NAMALWA (cell line): ENCODE measurements around the gene SSTR5.

Source experiments
- DNase-seq: peaks from one replicate; pipeline ENCODE4 v3.0.0-alpha.2; 2015; ENCODE audit warnings: low spot score

The SSTR5 gene

DNA sequence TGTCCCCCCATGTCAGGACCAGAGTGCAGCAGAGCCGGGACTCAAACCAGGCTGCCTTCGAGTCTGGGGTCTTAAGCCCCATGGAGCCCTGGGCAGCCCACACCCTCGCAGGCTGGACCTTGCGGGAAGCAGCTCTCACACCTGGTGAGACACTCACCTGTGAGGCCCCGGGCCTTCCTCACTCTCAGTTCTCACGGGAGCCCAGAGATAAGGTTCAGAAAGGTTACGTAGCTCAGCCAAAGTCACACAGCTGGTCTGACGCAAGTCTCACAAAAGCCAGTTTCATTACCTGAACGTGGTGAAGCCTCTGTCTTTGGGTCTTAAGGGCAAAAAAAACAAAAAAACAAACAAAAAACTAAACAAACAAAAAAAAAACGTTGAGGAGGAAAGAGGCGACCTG, 32.8 kb upstream of the SSTR5 start:
- no peak for DNase-seq

DNA sequence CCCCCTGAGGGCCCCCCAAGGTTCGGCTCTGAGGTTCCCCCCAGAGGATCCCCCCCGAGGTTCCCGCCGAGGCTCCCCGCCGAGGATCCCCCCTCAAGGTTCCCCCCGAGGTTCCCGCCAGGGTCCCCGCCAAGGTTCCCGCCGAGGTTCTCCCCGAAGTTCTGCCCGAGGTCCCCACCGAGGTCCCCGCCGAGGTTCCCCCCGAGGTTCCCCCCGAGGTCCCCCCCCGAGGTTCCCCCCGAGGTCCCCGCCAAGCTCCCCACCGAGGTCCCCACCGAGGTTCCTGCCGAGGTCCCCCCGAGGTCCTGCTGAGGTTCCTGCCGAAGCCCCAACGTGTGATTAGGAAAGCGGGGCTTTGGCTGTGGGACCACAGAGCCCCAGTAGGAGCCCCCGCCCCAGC, 32.2 kb upstream of the SSTR5 start:
- no peak for DNase-seq

DNA sequence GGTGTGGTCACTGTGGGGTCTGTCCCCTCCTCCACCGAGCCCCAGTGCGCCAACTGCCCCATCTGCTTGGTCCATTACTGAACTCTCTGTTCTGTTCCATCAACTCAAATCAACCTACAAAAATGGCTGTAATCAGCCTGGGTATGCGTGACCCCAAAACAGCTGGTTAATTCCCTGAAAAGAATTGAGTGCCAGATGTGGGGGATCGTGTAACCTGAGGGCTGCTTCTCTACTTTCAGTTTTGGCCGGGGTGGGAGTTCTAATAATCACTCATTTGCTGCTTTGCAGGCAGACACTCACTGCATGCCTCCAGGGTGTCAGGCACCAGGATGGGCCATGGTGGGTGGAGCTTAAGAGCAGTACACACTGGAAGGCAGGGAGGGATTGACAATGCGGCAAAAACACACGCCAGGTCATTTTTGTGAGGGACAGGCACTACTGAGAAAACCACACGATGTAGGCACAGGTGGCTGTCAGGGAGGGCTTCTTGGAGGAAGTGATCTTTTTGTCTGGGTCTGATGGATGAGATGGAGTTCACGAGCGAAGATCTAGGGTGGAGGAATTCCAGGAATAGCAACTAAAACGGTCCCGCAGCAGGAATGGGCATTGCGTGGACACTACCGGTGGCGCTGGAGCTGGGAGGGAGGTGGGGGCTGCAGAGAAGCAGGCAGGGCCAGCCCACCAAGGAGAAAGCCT, 30.4 kb upstream of the SSTR5 start:
- peak; percentile 20 for DNase-seq

DNA sequence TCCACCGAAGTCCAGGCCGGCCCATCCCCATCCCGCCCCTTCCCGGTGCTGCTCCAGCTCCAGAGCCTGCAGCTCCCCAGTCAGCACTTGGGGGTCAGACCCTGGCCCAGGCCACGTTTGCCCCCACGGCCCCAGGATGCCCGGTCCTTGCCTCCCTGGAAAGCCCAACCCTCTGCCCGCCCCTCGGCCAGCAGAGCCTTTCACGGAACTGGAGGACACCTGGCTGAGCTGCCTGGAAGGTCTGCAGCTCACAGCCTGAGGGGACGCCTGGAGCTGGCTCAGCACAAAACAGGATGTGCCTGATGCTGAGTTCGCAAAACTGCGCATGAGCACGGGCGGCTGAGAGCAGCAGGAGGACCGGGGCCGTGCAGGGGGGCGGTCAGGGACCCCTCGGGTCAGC, 29.7 kb upstream of the SSTR5 start:
- DNase-seq: no peak

DNA sequence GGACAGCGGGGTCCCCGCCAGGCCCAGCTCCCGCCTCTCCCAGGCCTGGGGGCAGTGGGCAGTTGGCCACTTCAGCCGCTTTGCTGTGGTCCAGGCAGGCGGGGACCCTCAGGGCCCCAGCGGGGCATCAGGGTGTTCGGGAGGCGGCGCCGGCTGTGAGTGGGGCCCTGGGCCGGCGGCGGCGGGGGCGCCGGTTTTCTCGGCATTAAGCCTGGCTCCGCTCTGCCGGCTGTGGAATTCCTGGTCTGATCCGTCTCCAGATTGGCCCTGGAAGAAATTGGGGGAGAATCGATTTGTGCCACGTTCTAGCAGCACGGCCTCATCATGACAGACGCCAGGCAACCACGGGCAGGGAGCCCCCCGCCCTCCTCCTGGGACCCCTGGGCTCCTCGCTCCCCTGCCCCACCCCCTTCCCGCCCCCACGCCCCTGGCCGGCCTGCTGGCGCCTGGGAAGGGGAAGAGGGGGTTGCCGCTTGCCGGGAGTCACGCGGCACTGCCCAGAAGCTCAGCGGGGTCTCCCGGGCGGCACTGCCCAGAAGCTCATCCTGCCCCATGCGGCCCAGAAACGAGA, 28.6 kb upstream of the SSTR5 start:
- DNase-seq: no peak

DNA sequence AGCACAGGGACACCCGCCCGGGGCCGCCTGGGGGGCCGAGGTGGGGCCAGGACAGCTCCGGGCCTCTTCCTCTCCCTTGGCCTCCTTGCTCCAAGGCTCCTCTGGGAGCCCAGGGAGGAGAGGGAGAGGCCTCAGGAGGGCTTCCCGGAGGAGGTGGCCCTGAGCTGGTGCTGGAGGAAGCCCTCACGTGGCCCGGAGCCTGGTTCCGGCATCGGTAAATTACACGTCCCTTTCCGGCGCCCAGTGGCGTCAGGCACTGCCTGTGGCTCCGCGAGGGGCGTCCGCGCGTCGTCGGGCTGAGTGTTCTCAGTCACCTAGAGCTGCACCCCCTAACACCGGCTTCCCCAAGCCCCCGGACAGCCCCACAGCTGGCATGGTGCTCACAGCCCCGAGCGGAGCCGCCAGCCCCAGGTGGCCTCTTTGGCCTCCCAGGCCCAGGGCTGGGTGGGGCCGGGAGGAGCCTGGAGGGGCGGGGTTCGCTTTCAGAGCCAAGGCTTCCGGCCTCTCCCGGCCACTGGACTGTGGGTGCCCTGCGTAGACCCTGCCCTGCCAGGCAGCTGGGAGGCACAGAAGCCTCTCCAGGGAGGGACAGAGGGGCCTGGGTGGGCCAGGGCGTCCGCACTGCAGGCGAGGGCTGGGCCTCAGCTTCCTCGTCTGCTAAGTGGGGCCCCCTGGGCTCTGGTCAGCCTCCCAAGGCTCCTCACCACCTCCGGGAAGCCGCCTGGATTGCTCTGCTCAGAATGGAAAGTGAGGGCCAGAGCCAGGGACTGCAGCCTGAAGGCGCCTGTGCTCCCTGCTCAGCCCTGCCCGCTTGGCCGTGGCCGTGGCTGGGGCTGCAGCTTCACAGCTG, 27.9 kb upstream of the SSTR5 start:
- no peak for DNase-seq

DNA sequence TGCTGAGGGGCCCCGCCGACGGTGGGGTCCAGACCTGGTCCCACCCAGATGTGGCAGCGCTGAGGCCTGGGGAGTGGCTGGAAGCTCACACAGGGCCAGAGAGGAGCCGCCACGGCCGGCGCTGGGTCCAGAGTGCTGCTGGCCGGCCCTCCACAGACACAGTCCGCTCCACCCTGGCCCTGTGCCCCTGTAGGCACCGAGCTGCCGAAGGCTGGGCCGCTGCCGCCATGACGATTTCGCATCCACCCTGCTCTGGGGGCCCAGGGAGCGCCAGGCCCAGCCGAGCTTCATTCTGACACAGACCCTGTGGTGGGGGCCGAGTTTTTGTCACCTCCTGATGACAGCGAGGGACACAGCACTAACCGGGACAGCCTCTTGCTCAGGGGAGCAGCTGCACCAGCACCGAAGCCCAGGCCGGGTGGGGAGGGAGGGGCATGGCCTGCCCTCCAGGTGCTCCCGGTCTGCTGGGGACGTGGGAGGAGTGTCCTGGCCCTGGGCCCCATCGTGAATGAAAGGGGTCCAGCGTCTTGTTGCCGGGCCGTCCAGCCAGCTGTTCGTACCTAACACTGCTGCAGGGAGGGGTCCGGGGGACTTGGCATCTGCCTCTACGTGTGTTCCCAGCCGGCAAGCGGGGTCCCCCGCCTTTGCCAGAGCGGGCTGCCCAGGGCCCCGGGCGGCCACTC, 27.1 kb upstream of the SSTR5 start:
- no peak for DNase-seq

DNA sequence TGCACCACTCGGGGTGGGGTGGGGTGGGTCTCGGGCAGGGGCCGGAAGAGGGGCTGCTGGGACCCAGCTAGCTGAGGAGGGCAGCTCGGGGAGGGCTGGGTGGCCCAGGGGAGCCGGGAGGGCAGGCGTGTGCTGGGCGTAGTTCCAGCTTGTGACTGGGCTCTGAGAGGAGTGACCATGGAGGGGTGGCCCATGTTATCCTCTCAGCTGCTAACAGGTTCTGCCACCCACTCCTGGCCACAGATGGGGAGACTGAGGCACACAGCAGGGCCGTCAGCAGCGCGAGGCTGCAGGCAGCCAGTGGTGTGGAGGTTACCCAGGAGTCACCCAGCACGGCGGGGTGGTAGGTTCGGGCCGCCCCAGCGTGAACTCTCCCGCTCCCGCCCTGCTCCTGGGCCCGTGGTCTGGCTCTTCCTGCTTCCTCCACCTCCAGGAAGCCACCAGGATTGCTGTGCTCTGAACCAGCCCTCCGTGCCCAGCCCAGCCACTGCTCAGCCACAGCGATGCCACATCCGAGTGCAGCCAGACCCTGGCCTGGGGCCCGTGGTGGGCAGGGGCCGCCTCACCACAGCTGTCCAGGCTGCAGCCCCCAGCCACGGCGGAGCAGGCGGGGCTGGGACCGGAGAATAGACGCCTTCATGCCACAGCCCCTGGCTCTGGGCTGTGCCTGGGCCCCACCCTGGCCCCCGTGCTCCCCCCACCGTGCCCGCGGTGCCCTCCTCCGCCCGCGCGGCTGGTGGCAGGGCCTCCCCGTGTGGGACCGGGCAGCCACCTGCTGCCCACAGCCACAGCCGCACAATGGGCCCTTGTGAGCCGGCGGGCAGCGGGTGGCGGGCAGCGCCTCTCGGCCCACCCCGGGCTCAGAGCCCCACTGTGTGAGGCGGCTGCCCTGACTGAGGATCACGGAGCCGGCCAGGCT, 26.3 kb upstream of the SSTR5 start:
- no peak for DNase-seq

DNA sequence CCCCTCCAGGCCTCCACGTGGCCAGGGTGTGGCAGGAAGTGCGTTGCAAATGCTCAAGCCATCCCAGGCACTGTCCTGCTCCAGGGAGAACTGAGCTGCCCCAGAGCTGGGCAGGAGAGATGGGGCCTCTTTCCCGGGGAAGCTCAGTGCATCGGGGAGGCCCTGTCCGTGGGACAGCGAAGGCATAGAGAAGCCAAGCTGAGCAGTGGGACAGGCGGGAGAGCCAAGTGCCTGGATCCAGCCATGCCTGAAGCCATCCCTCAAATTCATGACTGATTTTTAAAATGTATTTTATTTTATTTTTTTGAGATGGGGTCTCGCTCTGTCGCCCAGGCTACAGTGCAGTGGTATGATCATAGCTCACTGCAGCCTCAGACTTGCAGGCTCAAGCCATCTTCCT, 25.4 kb upstream of the SSTR5 start:
- DNase-seq: no peak

DNA sequence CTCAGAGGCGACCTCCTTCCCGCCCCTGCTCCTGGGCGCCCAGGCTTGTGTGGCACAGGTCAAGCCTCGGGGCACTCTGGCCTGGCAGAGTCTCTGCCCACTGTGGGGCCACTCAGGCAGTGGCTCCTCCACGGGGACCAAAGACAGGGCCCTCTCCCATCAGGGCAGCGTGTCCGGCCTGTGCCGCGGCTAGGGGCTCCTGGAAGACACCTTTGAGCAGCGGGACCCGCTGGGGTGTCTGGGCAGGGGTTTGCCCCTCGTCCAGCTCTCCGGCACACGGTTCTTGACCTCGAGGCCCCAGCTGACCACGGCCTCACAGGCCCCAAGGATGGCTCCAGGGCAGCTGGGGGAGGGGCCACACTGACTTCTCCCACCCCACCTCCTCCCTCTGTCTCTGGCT, 24.7 kb upstream of the SSTR5 start:
- DNase-seq: no peak

DNA sequence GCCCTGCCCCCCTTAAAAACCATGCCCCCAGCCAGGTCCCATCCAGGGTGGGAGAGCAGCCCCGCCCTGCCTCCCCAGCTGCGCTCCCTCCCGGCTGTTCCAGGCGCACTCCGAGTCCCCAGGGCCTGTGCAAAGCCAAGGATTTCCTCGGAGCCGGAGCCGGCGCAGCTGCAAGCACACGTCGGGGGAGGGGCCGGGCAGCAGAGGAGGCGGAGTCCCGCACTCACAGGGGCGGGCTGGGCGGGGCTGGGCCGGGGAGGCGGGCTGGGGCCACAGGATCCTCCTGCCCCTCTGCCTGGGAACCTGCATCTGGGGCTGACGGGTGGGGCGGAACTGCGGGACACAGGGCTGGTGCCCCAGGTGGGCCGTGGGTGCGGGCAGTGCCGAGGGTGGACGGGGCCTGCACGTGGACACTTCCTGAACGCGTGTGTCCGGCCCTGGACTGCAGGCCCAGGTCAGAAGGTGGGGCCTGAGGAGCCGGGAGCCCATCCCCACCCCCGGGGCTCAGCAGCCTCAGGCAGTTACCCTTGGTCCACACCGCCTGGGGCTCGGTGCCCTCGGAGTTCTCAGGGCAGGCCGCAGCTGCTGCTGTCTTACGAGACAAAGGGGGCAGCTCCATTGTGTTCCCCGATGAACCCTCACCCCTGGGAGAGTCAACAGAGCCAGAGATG, 24.0 kb upstream of the SSTR5 start:
- peak; percentile 37 for DNase-seq

DNA sequence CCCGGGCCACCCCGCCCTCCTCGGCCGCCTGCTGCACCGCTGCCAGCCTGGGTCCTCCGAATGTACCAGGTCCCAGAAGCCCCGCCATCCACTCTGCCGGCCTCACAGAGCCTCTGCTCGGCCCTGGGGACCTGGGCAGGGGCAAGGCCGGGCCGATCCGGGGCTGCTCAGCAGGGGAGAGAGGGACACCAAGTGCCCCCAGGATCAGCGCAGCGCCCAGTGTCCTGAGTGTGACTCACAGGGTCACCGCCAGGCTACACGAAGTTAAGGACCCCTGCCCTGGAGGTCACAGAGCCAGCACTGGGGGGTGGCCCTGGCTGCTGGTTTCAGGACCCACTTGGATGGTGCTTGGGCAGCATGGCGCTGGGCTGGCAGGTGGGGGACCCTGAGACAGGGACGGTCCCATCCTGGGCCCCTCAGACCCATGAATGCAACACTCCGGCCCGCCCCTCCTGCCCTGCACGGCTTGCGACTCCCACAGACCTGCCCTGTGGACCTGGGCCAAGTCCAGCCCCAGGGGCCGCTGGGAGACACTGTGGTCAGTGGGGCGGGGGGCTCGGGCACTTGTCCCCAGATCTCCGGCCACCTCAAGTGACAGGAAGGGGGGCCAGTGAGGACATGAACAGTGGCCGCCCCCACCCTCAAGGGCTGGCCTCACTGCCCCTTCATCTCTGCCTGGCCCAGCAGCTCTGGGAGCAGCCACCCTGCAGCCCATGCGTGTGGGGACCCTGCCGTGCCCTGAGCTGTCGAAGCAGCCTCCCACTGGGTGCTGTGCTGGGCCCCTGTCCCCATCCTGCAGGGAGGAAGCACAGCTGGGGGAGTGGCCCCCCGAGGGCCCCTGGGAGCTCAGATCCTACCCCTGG, 23.2 kb upstream of the SSTR5 start:
- no peak for DNase-seq

DNA sequence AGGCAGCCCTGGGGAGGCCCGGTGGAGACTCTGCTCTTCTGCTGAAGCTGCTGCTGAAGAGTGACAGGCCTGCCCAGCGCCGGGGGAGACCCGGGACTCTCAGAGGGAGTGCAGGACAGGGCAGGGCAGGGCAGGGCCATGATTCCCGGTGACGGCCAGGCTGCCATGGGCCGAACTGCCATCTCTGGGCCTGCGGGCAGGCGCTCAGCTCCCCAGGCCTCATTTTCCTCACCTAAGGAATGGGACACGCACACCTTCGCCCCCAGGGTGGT, 22.6 kb upstream of the SSTR5 start:
- DNase-seq: no peak

DNA sequence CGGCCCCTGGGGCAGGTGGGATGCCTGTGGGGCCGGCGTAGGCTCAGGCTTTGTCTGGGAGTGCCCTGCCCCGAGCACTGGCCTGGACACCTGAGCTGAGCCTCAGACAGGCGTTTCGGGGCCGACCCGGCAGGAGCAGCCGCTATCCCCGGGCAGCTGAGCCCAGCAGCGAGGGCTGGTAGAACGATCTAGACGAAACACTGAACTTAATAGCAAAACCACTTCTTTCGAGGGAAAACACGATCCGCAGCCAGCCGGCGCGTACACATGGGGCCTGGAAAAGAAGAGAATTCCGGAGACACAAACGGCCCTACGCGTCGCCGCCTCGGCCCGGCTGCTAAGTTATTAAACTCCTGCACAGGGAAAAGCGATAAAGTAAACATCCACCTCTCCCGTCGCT, 22.0 kb upstream of the SSTR5 start:
- DNase-seq: no peak

DNA sequence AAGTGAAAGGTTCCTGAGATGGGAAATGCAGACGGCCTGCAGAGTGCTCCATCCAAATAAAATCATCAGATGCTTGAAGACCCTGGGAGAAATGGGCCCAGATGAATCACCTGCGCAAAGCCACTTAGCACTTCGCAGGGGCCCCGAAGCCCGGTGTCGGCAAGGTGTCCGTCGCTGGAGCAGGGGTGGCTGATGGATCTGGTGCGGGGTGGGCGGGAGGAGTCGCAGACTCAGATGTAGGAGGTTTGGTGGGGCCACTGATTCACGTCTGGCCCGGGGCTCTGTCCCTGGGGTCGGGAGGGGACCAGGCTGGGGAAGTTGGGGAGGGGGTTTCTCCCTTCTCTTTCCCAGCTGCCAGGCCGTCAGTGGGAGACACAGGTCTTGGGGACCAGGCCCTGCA, 21.6 kb upstream of the SSTR5 start:
- no peak for DNase-seq

DNA sequence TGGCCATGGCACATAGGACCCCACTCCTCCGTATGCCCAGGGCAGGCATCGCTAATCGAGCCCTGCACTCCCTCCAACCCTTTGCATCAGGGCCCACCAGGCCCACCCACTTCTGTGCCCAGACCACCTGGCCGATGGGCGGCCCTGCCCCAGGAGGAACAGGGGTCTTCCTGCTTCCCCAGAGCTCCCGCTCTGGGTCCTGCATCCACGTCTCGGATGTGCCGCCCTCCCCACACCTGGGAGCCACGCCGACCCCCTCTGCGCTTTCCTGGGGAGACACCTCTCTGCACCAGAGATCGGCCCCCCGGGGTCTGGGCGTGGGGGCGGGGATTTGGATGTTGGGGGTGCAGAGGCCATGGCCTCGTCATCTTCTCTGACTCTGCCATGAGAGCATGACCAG, 21.1 kb upstream of the SSTR5 start:
- no peak for DNase-seq

DNA sequence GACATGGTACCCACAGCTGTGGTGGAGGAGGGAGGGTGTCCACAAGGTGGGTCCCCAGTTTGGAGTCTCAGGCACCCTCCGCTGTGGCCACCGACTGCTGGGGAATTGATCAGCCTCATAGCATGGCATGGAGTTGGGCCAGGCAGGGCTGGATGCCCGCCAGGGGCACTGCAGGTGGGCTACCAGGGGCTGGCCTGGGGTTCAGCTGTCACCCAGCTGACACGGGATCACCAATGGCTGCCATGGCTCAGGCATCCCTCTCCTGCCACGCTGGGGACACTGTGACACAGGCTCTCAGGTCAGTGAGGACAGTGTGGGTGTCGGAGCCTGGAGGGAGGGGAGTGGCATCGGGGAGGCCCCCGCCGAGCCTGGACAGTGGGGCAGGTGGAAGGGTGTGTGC, 19.8 kb upstream of the SSTR5 start:
- no peak for DNase-seq

DNA sequence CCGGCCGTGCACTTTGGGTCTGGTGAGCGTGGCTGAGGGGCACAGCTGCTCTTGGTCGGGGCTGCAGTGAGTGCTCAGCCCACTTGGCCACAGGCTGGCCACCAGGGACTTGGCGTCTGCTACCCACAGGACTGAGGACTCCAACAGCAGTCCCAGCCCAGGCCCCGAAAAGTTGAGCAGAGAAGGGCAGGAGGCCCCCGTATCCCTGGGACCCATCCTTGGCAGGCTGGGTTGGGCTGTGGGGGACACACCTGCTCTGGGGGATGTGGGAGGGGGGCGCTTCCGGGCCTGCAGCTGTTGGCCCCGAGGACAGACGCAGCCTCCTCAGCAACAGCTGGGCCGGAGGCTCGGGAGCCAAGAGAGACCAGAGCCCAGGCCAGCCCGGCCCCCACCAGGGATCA, 19.4 kb upstream of the SSTR5 start:
- no peak for DNase-seq

DNA sequence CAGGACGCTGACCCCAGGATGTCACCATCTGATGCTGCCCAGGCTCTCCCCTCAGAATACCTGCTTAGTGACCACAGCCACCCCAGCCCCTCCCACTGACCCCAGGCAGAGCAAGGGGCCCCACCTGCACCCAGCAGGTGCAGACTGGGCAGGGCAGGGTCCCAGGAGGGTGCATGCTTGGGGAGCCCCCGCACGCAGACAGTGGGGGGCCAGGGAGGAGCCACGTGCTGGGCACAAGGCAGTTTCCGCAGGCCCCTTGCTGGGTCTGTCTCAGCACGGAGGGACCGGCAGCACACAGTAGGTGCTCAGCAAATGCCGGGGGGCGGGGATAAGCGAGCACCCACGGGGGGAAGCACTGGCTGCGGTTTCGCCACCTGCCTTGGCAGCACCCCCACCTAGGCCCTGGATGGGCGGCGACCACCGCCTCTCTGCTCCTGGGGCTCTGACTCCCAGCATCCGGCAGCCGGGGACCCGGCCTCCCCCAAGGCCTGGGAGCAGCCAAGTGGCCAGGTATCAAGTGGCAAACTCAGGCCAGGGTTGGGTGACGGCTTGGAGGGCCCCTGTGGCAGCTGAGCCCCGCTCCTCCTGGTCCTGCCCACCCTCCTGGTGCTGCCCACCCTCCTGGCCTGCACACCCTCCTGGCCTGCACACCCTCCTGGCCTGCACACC, 18.7 kb upstream of the SSTR5 start:
- no peak for DNase-seq
